Measurements from ENCODE around the gene INAFM1. TPM values are rescaled to one million over a fixed set of nuclear protein-coding genes. Genes with fewer than 3 reads are reported as not detected.
A peak's percentile ranks its signal among the peaks of the same experiment; 100 is the strongest.

The INAFM1 gene
- total and polyA plus RNA-seq, 2 donors (not counting 1 experiment from before 2014, with no cell fraction given), result 6.6 to 13.6 TPM

- H3K4me2 ChIP-seq (replicated peaks; ENCODE audit: low read depth, low read length, poor library complexity, severe bottlenecking), result no peak overlapping the region
- H3K27me3 ChIP-seq (replicated peaks in 1 of 4; ENCODE audit: control extremely low read depth in 1 of 4, control insufficient read depth in 3 of 4, insufficient read depth in 4 of 4, low read length in 3 of 4), result no peaks in the 10 kb centered on the region
- H3K9me3 ChIP-seq (ENCODE audit: control extremely low read depth in 1 of 3, control insufficient read depth in 2 of 3, insufficient read depth in 1 of 3, low read length in 2 of 3), result no peaks in the 10 kb centered on the region
- CTCF ChIA-PET, result interaction anchor here (0.9 to 1.2 kb wide), 2 partner anchors 24 to 68 kb away, joined by 3 to 4 read pairs; no protein-coding TSS in a partner anchor
- Mint-ChIP-seq H3K9me3 (ENCODE audit: insufficient read depth) (no peaks in the 10 kb centered on the region), H3K4me1 (peaks cover 14% of the 10 kb centered on the region), H3K27ac (no peak overlapping the region), H3K4me3 (no peak overlapping the region), H3K27me3 (no peaks in the 10 kb centered on the region)
- no peak overlapping the region for H2AFZ ChIP-seq (ENCODE audit: insufficient read depth, low read depth, low read length, poor library complexity, severe bottlenecking)
- no peaks in the 10 kb centered on the region for H3K79me2 ChIP-seq (ENCODE audit: control insufficient read depth, insufficient read depth, low read length)
- DNase-seq, result no peak
- H4K20me1 ChIP-seq (ENCODE audit: control insufficient read depth, insufficient read depth, low read length, poor library complexity, severe bottlenecking), result peaks cover 10% of the 10 kb centered on the region
- H3K27ac ChIP-seq (ENCODE audit: low read length in 2 of 2), result no peak overlapping the region
- POLR2A ChIA-PET, result interaction anchor here (0.8 kb wide), 1 partner anchor 158 kb away, joined by 6 read pairs; no protein-coding TSS in a partner anchor
- H3K9ac ChIP-seq (ENCODE audit: low read length), result no peak overlapping the region
- TF ChIP-seq CTCF (IDR thresholded peaks at IDR 0.05) (peak; percentile 42), EZH2 (IDR thresholded peaks at IDR 0.05; ENCODE audit: borderline replicate concordance, insufficient read depth, low read depth, low read length, poor library complexity, severe bottlenecking) (no peak)
- peaks cover 4 to 8% of the 10 kb centered on the region in 2 donors for H3K4me1 ChIP-seq (ENCODE audit: control insufficient read depth in 2 of 2, insufficient read depth in 2 of 2, low read length in 2 of 2)
- intact Hi-C loops (cut with micrococcal nuclease), result no loop called here
- peak; percentile 35 for ATAC-seq (ENCODE audit: low read depth)
- H3K36me3 ChIP-seq (replicated peaks in 1 of 2; ENCODE audit: control extremely low read depth in 1 of 2, control insufficient read depth in 1 of 2, extremely low read depth in 1 of 2, insufficient read depth in 2 of 2, low read length in 1 of 2), result no peaks in the 10 kb centered on the region
- 96% methylated on average over 9 of the region's 13 CpGs for WGBS (ENCODE audit: insufficient coverage)
- no peak overlapping the region for H3K4me3 ChIP-seq (ENCODE audit: control extremely low read depth in 1 of 5, extremely low read depth in 1 of 5, insufficient read depth in 1 of 5, low read depth in 2 of 5, low read length in 4 of 5)
These were observed 5.6 kb downstream of the INAFM1 start for GRCh38 chr19:47280183-47280797.

GRCh38 chr19:47283405-47284059 is 8.8 kb downstream of the INAFM1 start:
- DNase-seq (no peak), ATAC-seq (ENCODE audit: low read depth) (no peak)
- H3K9me3 Mint-ChIP-seq (ENCODE audit: insufficient read depth), result no peaks in the 10 kb centered on the region
- no peaks in the 10 kb centered on the region for H4K20me1 ChIP-seq (ENCODE audit: control insufficient read depth, insufficient read depth, low read length, poor library complexity, severe bottlenecking)
- WGBS (ENCODE audit: insufficient coverage), result 60% methylated on average over 6 of the region's 10 CpGs
- no peak overlapping the region for H3K4me3 Mint-ChIP-seq
- H3K27me3 ChIP-seq (replicated peaks in 1 of 4; ENCODE audit: control extremely low read depth in 1 of 4, control insufficient read depth in 3 of 4, insufficient read depth in 4 of 4, low read length in 3 of 4), result no peaks in the 10 kb centered on the region
- no peak overlapping the region for H3K4me2 ChIP-seq (replicated peaks; ENCODE audit: low read depth, low read length, poor library complexity, severe bottlenecking)
- H3K9ac ChIP-seq (ENCODE audit: low read length), result no peak overlapping the region
- H3K4me1 ChIP-seq (ENCODE audit: control insufficient read depth in 2 of 2, insufficient read depth in 2 of 2, low read length in 2 of 2), result peaks cover 6 to 8% of the 10 kb centered on the region in 2 donors
- CTCF ChIA-PET, result interaction anchor here (0.7 to 2.2 kb wide), 8 partner anchors 9 to 421 kb away, joined by 3 to 19 read pairs (median 8); partner anchors contain the start of genes INAFM1 and SAE1
- no peaks in the 10 kb centered on the region for H3K79me2 ChIP-seq (ENCODE audit: control insufficient read depth, insufficient read depth, low read length)
- H3K4me1 Mint-ChIP-seq, result peaks cover 12% of the 10 kb centered on the region
- POLR2A ChIA-PET, result no interaction called here
- no peak overlapping the region for H3K27ac ChIP-seq (ENCODE audit: low read length in 2 of 2)
- H3K27ac Mint-ChIP-seq, result no peak overlapping the region
- H2AFZ ChIP-seq (ENCODE audit: insufficient read depth, low read depth, low read length, poor library complexity, severe bottlenecking), result no peak overlapping the region
- TF ChIP-seq EZH2 (IDR thresholded peaks at IDR 0.05; ENCODE audit: borderline replicate concordance, insufficient read depth, low read depth, low read length, poor library complexity, severe bottlenecking) (no peak), CTCF (IDR thresholded peaks at IDR 0.05) (no peak)
- intact Hi-C loops (cut with micrococcal nuclease), result loop anchor here (1.0 kb wide), 1 partner anchor 108 kb away; no protein-coding TSS in a partner anchor
- H3K9me3 ChIP-seq (ENCODE audit: control extremely low read depth in 1 of 3, control insufficient read depth in 2 of 3, insufficient read depth in 1 of 3, low read length in 2 of 3), result peaks cover 0 to 1% (median 0%) of the 10 kb centered on the region in 3 donors
- no peak overlapping the region for H3K4me3 ChIP-seq (ENCODE audit: control extremely low read depth in 1 of 5, extremely low read depth in 1 of 5, insufficient read depth in 1 of 5, low read depth in 2 of 5, low read length in 4 of 5)
- H3K27me3 Mint-ChIP-seq, result no peaks in the 10 kb centered on the region
- no peaks in the 10 kb centered on the region for H3K36me3 ChIP-seq (replicated peaks in 1 of 2; ENCODE audit: control extremely low read depth in 1 of 2, control insufficient read depth in 1 of 2, extremely low read depth in 1 of 2, insufficient read depth in 2 of 2, low read length in 1 of 2)

Data from B cell (primary cell).